Activated naive CD4-positive, alpha-beta T cell treated with Interleukin-2 at 50 U/mL for 16 hours (primary cell): ENCODE measurements around the gene TMEM163.

ENCODE experiments used
- DNase-seq: peaks from one replicate; pipeline ENCODE4 v3.0.0-alpha.2; 2020

Gene TMEM163

DNA sequence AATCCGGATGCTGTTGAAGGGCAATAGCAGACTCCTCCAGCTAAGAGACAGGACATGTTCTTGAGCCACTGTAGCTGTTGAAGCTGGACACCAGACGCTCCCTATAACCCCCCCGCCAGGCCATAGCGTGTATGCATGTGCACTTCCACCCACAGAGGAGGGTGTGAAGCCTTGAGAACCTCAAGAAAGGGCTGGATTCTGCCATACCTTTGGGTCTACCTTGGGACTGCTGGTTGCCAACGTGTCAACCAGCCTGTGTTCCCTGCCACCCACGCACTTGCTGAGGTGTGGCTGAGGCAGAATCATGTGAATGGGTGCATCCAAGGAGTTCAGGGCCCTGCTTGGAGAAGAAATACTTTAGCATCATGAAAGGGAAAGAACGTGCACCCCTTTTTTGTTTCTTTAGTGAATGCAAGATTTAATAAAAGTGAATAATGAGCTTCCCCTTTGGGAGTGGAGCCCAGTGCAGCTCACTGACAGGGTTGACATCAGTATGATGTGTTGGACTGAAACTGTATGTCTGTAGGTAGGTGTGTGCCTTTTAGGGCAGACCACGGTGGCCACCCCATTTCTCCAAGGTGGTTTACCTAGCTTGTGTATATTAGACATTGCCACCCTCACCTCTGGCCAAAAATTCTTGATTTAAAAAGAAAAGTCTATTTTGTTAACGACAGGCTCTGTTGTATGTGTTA lies 266.6 kb downstream of the TMEM163 start:
- DNase-seq, result no peak

DNA sequence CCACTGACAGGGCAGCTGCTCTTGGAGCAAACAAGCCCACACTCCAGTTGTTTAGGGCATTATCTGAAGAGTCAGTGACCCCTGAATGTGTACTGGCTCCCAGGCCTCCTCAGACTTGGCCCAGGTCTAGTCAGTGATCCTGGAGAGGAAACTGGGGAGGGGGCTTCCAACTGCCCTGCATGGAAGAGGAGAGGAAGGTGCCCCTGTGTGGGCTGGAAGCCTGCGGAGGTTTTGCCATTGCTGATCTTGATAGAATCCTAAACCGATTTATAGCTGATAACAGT lies 267.5 kb downstream of the TMEM163 start:
- DNase-seq, result no peak

DNA sequence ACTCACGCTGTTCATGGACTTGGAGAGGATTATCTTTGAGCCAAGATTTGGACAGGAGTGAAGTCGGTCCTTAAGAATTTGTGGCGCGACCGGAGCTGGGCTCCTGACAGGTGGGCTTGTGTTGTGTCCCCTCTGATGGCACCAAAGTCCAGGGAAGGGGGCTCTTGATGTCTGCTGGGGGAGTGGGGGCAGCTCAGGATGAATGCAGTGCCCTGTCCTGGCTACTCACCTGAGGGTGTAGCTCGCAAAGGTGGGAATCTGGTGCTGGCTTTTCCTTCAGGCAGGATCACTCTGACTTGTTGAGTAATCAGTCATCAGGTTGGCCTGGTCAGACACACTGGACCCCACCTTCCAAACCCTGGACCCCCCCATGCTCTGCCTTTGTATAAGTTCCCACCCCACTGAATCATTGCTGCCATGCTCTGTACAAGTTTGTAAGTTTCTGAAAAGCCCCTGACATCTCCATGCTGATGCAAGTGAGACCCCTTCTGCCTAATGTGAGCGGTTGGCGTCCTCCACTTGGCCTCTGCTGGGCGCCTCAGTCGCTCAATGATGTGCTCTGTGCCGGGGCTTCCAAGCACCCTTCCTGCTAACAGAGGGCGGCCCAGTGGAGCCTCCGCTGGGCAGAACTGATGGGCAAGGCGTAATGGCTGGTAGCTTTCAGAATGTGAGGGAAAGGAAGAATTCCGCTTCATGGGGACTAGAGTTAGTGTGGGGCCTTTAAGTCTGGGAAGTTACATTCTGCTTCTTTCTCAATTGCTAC lies 268.9 kb downstream of the TMEM163 start:
- DNase-seq, result no peak

DNA sequence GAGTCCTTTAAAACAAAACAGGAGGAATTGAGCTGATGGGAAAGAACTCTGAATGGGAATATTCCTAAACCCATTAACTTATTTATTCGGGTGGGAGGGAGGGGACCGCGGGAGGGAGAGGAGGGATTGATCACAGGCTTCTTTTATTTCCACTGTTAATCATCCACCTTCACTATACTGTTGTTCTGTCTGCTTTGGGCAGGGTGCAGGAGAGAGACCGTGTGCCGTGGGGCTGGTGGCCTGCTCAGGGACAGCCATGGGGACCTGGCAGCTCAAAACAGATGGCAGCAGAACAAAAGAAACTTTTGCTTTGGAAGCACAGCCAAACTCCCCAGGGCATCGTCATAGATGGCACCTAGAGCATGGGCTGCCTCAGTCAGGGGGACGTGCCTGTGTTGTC lies 269.6 kb downstream of the TMEM163 start:
- no peak for DNase-seq

DNA sequence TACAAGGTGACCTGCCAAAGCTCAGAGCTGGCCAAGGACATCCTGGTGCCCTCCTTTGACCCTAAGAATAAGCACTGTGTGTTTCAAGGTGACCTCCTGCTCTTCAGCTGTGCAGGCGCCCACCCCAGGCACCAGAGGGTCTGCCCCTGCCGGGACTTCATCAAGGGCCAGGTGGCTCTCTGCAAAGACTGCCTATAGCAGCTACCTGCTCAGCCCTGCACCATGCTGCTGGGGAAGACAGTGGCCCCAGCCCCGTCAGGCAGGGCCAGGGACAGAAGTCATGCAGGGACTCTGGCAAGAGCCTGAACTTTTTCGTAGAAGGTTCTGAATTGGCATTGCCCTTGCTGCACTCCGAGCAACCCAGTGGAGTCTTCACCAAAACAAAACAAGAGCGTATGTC lies 270.1 kb downstream of the TMEM163 start:
- DNase-seq, result no peak

DNA sequence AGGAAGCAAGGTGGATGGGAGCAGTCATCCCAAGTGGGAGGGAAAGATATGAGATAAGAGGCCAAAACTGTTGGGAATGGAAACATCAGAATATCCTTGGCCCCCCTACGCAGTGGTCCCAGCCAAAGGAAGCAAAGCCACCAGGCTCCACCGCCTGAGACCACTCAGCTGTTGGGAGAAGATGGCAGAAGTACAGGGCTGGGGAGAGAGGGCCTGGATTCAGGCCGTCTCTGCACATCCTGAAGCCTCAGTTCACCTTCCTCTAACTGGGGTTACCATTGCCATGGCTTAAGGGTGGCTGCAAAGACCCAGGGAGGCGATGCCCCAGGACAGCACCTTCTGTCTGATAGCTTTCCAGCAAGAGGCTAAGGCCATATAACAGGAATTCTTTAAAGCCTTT lies 271.1 kb downstream of the TMEM163 start:
- no peak for DNase-seq

DNA sequence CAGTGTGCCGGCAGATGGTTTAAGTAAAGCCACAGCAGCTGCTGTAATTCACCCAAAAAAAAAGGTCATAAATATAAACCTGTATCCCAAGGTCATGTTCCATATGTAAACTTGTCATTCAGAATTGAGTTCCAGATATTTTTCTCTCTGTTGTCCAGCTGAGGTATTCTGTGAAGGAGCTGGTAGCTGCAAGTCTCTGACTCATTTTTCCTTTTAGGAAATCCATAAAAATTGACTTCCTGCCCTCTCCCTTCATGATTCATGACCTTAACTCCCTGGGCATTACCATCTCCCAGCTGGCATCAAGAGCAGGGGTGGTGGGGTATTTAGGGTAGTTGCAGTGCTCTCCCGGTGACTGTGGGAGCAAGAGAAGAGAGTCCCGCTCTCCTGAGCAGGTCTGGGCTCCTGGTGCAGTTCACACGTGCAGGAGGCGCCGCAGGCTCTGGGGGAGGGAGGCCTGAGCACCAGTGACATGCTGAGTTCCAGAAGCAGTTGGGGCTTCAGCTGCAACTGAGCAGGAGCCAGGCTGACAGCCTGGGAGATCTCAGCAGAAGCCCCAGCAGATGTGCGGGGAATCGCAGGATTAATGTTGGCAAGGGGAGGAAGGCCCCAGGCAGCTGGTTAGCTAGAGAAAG lies 272.3 kb downstream of the TMEM163 start:
- no peak for DNase-seq

DNA sequence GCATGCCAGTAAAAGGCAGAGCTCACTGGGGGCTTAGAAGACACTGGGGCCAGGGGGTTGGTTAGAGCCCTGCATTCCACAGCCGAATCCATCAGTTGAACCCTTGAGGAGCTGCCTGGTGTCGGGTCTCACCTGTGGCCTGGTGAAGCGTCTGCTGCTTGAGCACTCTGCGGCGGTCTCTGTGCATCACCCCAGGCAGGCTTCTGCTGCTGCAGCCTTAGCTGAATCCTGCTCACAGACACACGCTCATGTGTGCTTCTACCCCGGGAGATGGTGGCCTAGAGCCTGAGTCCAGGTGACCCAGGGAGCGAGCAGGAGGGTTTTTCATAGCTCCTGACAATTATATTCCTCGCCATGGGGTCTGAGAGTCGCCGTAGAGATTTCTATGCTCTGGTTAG lies 272.8 kb downstream of the TMEM163 start:
- no peak for DNase-seq

DNA sequence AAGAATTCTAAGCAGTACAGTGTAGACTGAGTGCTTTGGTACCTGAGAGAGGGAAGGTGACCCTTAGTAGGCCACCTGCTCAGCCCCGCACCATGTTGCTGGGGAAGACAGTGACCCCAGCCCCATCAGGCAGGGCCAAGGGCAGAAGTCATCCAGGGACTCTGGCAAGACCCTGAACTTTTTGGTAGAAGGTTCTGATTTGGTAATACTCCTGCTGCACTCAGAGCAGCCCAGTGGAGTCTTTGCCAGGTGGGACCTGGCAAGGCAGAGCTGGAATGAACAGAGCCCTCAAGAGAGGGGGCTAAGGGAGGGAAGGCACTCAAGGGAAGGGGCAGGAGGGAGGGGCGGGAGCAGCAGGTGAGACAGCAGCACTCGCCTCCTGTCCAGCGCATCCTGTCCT lies 273.7 kb downstream of the TMEM163 start:
- DNase-seq, result no peak

DNA sequence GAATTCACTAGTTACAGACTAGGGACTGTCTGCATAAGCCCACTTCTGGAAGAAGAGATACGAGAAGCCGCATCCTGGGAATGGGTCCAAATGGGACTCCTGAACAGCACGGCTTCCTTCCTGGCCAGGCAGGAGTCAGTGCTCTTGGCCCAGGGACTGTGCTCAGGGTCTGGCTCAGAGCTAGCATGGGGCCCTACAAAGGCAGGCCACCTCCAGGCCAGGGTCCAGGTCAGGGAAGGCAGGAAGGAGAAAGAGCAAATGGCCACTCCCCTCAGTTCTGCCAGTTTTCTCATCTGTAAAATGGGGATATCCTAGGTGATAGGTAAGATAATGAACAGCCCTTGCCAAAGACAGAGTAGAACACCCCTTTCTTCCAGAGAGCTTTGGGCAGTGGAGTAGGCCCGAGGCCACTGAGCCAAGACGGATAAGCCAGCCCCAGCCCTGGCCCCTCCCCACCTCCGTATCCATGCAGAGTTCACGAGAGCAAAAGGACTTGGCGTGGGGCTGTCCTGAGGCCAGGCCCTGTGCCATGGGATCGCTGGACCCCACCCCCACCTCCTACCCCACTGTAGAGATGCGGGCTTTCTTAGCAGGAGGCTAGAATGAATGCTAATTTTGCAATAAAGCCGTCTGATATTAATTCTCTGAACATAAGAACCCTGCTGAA lies 274.9 kb downstream of the TMEM163 start:
- DNase-seq, result no peak

DNA sequence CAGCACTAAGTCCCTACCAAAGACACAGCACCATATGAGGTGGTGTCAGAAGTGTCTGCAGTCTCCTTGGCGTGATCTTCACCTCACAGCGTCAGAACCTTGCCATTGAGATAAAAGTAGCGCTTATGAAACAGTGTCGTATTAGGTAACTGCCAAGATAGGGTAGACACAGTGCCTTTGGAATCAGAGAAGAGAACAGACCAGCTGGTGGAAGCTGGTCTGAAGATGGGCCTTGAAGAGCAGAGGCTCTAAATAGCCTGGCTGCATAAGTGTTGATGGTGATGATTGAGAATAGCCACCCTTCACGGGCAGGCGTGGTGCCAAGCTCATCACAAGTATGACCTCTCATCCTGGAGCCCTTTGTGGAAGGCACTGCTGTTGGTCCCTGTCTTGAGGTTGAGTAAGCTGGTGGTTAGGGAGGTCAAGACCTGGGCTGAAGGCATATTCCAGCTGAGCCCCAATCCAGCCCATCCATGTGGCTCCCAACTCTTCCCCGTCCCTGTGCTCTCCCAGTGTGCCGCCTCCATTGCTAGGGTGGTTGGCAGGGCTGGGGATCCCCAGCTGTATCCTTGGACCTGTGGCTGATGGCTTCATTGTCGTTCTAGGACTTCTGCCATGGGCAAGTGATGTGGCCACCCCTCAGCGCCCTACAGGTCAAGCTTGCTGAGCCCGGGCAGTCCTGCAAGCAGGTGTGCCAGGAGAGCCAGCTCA lies 277.5 kb downstream of the TMEM163 start:
- no peak for DNase-seq

DNA sequence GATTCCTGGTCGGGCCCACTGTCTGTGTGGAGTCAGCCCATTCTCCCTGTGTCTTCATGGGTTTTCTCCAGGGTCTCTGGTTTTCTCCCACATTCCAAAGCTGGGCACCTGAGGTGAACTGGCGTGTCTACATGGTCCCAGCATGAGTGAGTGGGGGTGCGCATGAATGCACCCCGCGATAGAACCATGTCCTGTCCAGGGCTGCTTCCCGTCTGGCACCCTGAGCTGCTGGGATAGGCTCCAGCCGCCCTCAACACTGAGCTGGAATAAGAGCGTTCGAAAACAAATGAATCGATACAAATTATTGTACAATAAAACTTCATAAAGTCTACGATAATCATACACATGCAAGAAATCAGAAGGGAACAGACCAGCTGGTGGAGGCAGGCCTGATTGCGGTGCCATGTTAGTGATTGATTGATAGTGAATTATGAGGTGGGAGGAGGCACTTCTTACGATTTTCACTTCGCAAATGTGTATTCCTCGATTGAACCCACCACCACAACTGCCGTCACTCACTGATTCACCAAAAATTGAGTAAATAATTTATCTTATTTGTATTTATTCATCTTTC lies 278.4 kb downstream of the TMEM163 start:
- no peak for DNase-seq

DNA sequence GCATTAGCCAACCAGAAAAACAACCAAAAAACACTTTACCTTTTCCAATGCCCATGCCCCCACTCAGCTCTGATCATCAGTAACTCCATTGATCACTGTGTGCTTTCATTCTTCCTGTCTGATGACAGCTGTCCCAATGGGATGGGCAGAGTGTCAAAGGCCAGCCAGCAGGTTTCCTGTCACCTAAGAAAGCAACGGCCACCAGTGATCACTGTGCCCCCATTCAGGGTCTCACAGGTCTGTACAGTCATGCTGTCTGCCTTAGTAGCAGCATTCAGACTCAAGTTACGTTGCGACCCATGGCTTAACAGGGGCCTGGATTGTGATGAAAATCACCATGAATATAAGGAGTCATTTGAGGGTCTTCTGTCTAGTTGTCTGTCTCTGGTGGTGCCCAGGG lies 280.4 kb downstream of the TMEM163 start:
- no peak for DNase-seq

DNA sequence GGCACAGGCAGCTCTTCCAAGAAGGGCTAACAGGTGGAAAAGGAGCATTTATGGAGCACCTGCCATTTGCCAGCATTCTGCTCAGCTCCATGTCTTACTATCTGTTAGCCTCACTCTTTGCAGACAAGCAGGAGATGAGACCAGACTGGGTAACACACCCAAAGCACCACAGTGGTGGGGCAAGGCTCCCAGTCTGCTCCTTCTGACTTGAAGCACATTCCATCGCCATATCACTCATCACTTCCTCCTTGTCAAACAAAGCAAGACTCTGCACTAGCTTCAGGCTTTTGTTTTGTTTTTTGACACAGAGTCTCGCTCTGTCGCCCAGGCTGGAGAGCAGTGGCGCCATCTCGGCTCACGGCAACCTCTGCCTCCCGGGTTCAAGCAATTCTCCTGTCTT lies 282.1 kb downstream of the TMEM163 start:
- DNase-seq, result no peak

DNA sequence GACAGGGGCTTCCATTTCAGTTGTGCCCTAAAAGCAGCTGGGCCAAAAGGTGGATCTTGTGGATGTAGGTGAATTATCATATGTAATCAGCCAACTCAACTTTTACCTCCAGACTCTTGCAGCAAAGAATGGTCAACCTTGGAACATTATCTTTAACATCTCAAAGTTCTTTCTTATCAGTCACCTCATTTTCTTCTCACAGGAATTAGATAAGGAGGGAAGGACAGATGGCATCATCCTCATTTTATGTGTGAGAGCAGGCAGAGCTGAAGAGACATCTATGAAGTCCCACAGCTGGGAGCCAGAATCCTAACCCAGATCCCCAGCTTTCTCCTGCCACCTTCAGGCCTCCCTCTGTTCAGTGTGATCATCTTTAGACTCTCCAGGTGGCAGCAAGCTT lies 282.9 kb downstream of the TMEM163 start:
- DNase-seq, result no peak

DNA sequence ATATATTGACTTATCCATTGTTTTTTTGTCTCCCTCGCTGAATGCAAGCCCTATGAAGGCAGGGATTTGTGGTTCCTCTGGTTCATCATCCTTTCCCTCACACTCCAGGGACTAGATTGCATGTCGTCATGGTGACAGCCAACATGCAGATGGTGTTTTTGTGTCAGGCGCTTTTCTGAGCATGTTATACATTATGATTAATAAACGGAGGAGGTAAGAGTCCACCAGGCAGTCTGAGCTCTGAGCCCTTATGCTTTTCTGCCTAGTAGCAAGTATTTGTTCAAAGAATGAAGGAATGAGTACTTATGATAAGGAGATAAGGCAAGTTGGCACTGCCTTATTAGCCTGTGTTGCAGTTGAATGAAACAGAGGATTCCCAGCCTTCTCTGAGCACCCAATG lies 283.3 kb downstream of the TMEM163 start:
- no peak for DNase-seq

DNA sequence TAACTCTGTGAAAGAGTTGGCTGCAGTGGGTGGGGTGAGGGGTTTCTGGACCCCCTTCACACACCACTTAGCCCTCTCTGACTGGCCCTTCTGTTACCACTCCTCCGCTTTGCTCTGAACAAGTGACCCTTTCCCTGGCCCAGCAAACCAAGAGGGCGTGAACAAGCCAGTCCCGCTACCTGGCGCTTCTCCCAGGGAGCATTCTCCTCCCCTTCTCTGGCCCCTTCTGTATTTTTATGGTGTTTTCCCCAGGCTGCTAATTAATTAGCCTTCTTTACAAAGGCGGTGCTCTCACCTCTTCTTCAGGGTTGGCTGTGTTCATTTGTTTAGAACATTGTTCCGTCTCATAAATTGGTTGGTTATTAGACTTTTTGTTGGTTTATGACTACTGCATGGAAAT lies 284.8 kb downstream of the TMEM163 start:
- DNase-seq, result no peak

DNA sequence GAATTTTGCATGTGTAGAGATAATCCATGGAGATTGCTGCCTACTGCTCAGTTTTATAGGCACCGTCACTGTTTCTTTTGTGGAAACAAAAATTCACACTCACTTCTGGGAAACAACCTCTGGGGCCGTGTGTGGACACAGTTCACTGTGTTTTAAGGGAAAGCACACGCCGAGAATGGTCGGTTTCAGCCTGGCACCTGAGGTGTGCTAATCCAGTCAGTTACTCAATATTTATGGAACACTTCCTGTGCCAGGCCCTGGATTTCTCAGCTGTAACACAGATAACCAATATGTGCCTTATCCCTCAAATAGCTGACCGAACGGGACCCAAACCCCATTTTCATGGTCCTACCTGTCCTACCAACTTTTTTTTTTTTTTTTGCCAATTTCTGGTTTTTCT lies 285.3 kb downstream of the TMEM163 start:
- DNase-seq, result no peak

DNA sequence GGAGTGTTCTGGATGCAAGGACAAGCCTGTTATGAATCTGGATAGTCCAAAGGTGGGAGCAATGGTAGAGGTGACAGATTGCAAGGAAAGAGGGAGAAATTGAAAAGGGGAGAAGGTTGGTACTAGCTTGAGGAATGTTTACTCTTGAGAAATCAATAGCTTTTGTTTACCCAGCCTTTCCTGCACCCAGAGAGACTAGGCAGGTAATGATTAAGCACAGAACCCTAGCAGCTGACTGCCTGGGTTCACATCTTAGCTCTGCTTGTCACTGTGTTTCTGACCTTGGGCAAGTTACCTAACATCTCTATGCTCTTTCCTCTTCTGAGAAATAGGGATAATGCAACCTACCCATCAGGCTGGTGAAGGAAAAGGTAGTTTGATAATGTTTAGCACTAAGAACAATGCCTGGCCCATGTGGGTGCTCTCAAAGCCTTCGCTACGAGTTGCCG lies 286.3 kb downstream of the TMEM163 start:
- no peak for DNase-seq

DNA sequence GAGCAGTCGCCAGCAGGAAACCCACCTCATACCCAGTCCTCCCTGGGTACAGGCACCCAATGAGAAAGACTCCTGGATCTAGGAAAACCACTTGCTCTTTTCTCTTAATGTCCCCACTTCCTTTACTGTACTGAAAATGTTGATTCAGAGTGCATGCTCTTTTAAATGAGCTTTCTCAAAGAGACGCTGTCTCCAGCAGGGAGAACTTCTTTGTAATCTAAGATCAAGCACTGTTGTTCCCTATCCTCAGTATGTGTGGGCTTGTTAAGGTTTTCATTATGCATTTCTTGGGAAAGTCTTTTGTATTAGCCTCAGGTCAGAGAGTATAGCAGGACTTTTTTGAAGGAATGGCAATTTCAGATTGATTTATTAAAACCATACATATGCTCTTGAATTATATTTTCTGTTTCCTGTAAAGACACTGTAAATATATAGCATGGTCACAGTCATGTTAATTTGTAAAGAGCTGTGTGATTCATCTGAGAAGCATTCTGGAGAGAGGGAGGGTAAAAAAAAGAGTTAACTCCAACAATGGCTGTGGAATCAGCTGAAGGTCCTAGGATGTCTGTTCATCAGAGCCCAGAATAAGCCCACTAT lies 286.9 kb downstream of the TMEM163 start:
- DNase-seq, result no peak

DNA sequence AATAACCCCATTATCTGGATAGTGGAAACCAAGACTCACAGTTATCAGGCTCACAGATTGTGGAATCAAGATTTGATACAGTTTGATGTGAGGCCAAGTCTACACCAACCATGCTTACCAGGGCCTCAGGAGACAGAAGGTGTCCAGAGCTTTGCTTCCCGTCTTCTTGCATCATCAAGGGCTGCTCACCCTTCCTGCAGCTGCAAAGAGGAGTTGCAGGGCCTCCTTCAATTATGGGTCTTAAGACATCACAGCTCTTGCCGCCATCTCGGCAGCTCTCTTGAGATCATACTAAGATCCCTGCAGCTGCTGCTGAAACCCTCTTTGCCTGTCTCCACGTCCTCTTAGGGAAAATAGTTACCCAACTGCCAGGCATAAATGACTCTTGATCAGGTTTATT lies 288.9 kb downstream of the TMEM163 start:
- DNase-seq, result no peak

DNA sequence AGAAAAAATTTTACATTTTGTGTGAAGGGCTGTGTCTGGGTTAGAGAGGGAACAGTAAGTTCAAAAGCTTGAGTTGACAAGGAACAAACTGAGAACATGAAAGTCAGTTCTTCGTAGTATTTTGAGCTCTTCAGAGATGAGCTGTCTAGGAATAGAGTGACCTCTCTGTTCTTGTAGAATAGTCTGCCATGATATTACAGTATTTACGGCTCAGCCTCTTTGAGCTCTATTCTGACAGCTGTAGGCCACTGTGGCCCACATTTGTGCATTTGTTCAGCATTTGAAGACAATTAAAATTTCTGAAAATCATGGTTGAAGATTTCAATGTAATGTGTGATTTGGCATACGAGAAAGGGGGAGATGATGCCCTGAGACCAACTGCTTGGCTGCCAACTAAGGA lies 292.1 kb downstream of the TMEM163 start:
- no peak for DNase-seq
